ENCODE measurements around the gene COA3.

COA3 gene

GRCh38 chr17:42761638-42762037 lies 36.9 kb downstream of the COA3 start:
- TF ChIP-seq CTCF (IDR thresholded peaks at IDR 0.05) = no peak
- Histone ChIP-seq H3K9me3 (no peaks in the 10 kb centered on the region), H3K36me3 (no peaks in the 10 kb centered on the region), H3K4me1 (ENCODE audit: control insufficient read depth in 1 of 2, insufficient read depth in 1 of 2, low read depth in 1 of 2, low read length in 1 of 2) (peaks cover 0 to 10% of the 10 kb centered on the region in 2 experiments), H3K27ac (no peak overlapping the region), H3K27me3 (peaks cover 82% of the 10 kb centered on the region), H3K4me3 (ENCODE audit: low read depth in 1 of 2, low read length in 1 of 2) (no peak overlapping the region)

- peaks cover 89% of the 10 kb centered on the region for H3K27me3 ChIP-seq
- H3K27ac ChIP-seq = no peak within 1 kb of the TSS
- H3K4me1 ChIP-seq (ENCODE audit: control insufficient read depth in 1 of 2, insufficient read depth in 1 of 2, low read depth in 1 of 2, low read length in 1 of 2) = peaks cover 0 to 10% of the 10 kb centered on the region in 2 experiments
- no peak for TF ChIP-seq CTCF (IDR thresholded peaks at IDR 0.05)
- no peaks in the 10 kb centered on the region for H3K36me3 ChIP-seq
- no peak within 1 kb of the TSS for H3K4me3 ChIP-seq (ENCODE audit: low read depth in 1 of 2, low read length in 1 of 2)
- H3K9me3 ChIP-seq = no peaks in the 10 kb centered on the region
Observed at GRCh38 chr17:42760652-42761581, 37.6 kb downstream of the COA3 start, which contains the start of gene RAMP2. RAMP2 (plus strand) TSS chr17:42761227; CDS start chr17:42761262, 35 bp downstream.

- no peaks in the 10 kb centered on the region for H3K9me3 ChIP-seq
- H3K4me1 ChIP-seq (ENCODE audit: control insufficient read depth in 1 of 2, insufficient read depth in 1 of 2, low read depth in 1 of 2, low read length in 1 of 2) = peaks cover 0 to 10% of the 10 kb centered on the region in 2 experiments
- TF ChIP-seq CTCF (IDR thresholded peaks at IDR 0.05) = no peak
- peaks cover 89% of the 10 kb centered on the region for H3K27me3 ChIP-seq
- H3K27ac ChIP-seq = no peak overlapping the region
- no peaks in the 10 kb centered on the region for H3K36me3 ChIP-seq
- no peak overlapping the region for H3K4me3 ChIP-seq (ENCODE audit: low read depth in 1 of 2, low read length in 1 of 2)
Observed at GRCh38 chr17:42759982-42760651, 38.4 kb downstream of the COA3 start.

- Histone ChIP-seq H3K27me3 (peaks cover 99% of the 10 kb centered on the region), H3K4me3 (ENCODE audit: low read depth in 1 of 2, low read length in 1 of 2) (no peak overlapping the region), H3K4me1 (ENCODE audit: control insufficient read depth in 1 of 2, insufficient read depth in 1 of 2, low read depth in 1 of 2, low read length in 1 of 2) (no peaks in the 10 kb centered on the region), H3K27ac (no peak overlapping the region), H3K36me3 (no peaks in the 10 kb centered on the region), H3K9me3 (no peaks in the 10 kb centered on the region)
- TF ChIP-seq CTCF (IDR thresholded peaks at IDR 0.05) = no peak
Observed at GRCh38 chr17:42754782-42755181, 43.7 kb downstream of the COA3 start.

GRCh38 chr17:42751628-42752027 lies 46.9 kb downstream of the COA3 start:
- TF ChIP-seq CTCF (IDR thresholded peaks at IDR 0.05) = no peak
- Histone ChIP-seq H3K4me1 (ENCODE audit: control insufficient read depth in 1 of 2, insufficient read depth in 1 of 2, low read depth in 1 of 2, low read length in 1 of 2) (no peaks in the 10 kb centered on the region), H3K4me3 (ENCODE audit: low read depth in 1 of 2, low read length in 1 of 2) (no peak overlapping the region), H3K9me3 (no peaks in the 10 kb centered on the region), H3K36me3 (no peaks in the 10 kb centered on the region), H3K27ac (no peak overlapping the region), H3K27me3 (peaks cover 99% of the 10 kb centered on the region)

Measured in neutrophil (primary cell).